ENCODE results near the gene ATG9B.

- TF ChIP-seq CTCF (IDR thresholded peaks at IDR 0.05), result no peak
- TF ChIP-seq POLR2A (IDR thresholded peaks at IDR 0.05), result no peak
These were observed 16.8 kb downstream of the ATG9B start for GRCh38 chr7:151007469-151007898.
